Measurements from ENCODE around the gene SLC25A25. TPM values are rescaled to one million over a fixed set of nuclear protein-coding genes. Genes with fewer than 3 reads are reported as not detected.

SLC25A25 gene
- total and polyA plus RNA-seq, 9 of the 15 experiments (the other 6 are each of a cell fraction or from before 2014, with no cell fraction given) = 0.07 to 35.9 (median 23.2) TPM

DNA sequence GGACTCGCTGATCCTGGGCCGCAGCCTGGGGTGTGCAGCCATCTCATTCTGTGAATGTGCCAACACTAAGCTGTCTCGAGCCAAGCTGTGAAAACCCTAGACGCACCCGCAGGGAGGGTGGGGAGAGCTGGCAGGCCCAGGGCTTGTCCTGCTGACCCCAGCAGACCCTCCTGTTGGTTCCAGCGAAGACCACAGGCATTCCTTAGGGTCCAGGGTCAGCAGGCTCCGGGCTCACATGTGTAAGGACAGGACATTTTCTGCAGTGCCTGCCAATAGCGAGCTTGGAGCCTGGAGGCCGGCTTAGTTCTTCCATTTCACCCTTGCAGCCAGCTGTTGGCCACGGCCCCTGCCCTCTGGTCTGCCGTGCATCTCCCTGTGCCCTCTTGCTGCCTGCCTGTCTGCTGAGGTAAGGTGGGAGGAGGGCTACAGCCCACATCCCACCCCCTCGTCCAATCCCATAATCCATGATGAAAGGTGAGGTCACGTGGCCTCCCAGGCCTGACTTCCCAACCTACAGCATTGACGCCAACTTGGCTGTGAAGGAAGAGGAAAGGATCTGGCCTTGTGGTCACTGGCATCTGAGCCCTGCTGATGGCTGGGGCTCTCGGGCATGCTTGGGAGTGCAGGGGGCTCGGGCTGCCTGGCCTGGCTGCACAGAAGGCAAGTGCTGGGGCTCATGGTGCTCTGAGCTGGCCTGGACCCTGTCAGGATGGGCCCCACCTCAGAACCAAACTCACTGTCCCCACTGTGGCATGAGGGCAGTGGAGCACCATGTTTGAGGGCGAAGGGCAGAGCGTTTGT lies 39.6 kb downstream of the SLC25A25 start (continued):
- TF ChIP-seq NFXL1 (CRISPR knock-in tag; IDR thresholded peaks at IDR 0.05) = no peak
- TF ChIP-seq DNMT1 (IDR thresholded peaks at IDR 0.05) = no peak
- TF ChIP-seq SNIP1 (IDR thresholded peaks at IDR 0.05; ENCODE audit: low read depth) = no peak
- TF ChIP-seq ZNF239 (CRISPR knock-in tag; IDR thresholded peaks at IDR 0.05) = no peak
- TF ChIP-seq MAZ (CRISPR knock-in tag; conservative IDR thresholded peaks at IDR 0.05 in 1 of 2, IDR thresholded peaks at IDR 0.05 in 1 of 2) = no peak
- TF ChIP-seq ZBTB17 (CRISPR knock-in tag; IDR thresholded peaks at IDR 0.05) = no peak
- TF ChIP-seq, protein P1, sequence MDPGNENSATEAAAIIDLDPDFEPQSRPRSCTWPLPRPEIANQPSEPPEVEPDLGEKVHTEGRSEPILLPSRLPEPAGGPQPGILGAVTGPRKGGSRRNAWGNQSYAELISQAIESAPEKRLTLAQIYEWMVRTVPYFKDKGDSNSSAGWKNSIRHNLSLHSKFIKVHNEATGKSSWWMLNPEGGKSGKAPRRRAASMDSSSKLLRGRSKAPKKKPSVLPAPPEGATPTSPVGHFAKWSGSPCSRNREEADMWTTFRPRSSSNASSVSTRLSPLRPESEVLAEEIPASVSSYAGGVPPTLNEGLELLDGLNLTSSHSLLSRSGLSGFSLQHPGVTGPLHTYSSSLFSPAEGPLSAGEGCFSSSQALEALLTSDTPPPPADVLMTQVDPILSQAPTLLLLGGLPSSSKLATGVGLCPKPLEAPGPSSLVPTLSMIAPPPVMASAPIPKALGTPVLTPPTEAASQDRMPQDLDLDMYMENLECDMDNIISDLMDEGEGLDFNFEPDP (CRISPR knock-in tag; IDR thresholded peaks at IDR 0.05) = no peak
- TF ChIP-seq SREBF1 (IDR thresholded peaks at IDR 0.05; ENCODE audit: borderline replicate concordance, low read depth, low read length) = no peak
- no peak for TF ChIP-seq MEF2A (IDR thresholded peaks at IDR 0.05; ENCODE audit: control insufficient read depth, low read depth, low read length)
- peak; percentile 55; the same call in 1 of the 2 replicates for TF ChIP-seq POLR2AphosphoS2 (IDR thresholded peaks at IDR 0.05; ENCODE audit: low read length)
- TF ChIP-seq KHSRP (IDR thresholded peaks at IDR 0.05) = no peak
- TF ChIP-seq, protein P2, sequence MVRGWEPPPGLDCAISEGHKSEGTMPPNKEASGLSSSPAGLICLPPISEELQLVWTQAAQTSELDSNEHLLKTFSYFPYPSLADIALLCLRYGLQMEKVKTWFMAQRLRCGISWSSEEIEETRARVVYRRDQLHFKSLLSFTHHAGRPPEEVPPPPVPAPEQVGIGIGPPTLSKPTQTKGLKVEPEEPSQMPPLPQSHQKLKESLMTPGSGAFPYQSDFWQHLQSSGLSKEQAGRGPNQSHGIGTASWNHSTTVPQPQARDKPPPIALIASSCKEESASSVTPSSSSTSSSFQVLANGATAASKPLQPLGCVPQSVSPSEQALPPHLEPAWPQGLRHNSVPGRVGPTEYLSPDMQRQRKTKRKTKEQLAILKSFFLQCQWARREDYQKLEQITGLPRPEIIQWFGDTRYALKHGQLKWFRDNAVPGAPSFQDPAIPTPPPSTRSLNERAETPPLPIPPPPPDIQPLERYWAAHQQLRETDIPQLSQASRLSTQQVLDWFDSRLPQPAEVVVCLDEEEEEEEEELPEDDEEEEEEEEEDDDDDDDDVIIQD (CRISPR knock-in tag; IDR thresholded peaks at IDR 0.05) = no peak
- no peak for TF ChIP-seq GTF2E2 (tag; IDR thresholded peaks at IDR 0.05)
- no peak for TF ChIP-seq YY1 (IDR thresholded peaks at IDR 0.05; ENCODE audit: borderline replicate concordance in 1 of 3, control insufficient read depth in 1 of 3, extremely low read depth in 1 of 3, insufficient read depth in 3 of 3, insufficient read length in 1 of 3, insufficient replicate concordance in 2 of 3, low read depth in 1 of 3, low read length in 2 of 3)
- peak; percentile 56 for TF ChIP-seq RBFOX2 (IDR thresholded peaks at IDR 0.05; ENCODE audit: low read depth, low read length)
- TF ChIP-seq, protein P3, sequence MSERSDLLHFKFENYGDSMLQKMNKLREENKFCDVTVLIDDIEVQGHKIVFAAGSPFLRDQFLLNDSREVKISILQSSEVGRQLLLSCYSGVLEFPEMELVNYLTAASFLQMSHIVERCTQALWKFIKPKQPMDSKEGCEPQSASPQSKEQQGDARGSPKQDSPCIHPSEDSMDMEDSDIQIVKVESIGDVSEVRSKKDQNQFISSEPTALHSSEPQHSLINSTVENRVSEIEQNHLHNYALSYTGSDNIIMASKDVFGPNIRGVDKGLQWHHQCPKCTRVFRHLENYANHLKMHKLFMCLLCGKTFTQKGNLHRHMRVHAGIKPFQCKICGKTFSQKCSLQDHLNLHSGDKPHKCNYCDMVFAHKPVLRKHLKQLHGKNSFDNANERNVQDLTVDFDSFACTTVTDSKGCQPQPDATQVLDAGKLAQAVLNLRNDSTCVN (CRISPR knock-in tag; IDR thresholded peaks at IDR 0.05) = no peak
- TF ChIP-seq, protein P4, sequence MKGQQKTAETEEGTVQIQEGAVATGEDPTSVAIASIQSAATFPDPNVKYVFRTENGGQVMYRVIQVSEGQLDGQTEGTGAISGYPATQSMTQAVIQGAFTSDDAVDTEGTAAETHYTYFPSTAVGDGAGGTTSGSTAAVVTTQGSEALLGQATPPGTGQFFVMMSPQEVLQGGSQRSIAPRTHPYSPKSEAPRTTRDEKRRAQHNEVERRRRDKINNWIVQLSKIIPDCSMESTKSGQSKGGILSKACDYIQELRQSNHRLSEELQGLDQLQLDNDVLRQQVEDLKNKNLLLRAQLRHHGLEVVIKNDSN (CRISPR knock-in tag; IDR thresholded peaks at IDR 0.05) = peak; percentile 37; the same call in 1 of the 2 replicates
- TF ChIP-seq ARID2 (IDR thresholded peaks at IDR 0.05) = no peak
- no peak for TF ChIP-seq POLR2H (tag; IDR thresholded peaks at IDR 0.05; ENCODE audit: low read depth)
- no peak for TF ChIP-seq KDM4B (IDR thresholded peaks at IDR 0.05; ENCODE audit: borderline replicate concordance in 2 of 2, low read depth in 1 of 2)
- no peak for TF ChIP-seq NUFIP1 (IDR thresholded peaks at IDR 0.05; ENCODE audit: partially characterized antibody)
- TF ChIP-seq RAD51 (IDR thresholded peaks at IDR 0.05; ENCODE audit: borderline replicate concordance, low read depth) = no peak
- TF ChIP-seq ZNF121 (CRISPR knock-in tag; conservative IDR thresholded peaks at IDR 0.05) = no peak
